ENCODE measurements around the gene CKAP4.
A peak's percentile ranks its signal among the peaks of the same experiment; 100 is the strongest.

- TF ChIP-seq POLR2A (IDR thresholded peaks at IDR 0.05; ENCODE audit: low read depth) (no peak), CTCF (IDR thresholded peaks at IDR 0.05) (peak; percentile 81 to 84 (median 83))
Measured at GRCh38 chr12:106226884-106227640, 20.8 kb downstream of the CKAP4 start.

Measured in esophagus muscularis mucosa (tissue), 3 donors.